NCI-H2029 (cell line): ENCODE results near the gene SIN3B.

Source experiments
- DNase-seq: peaks from one replicate; lab custom pipeline; 2025; lab: John Stamatoyannopoulos, UW

Gene SIN3B

GRCh38 chr19:16824658-16825311 is 4.4 kb upstream of the SIN3B start:
- no peak for DNase-seq

- peak; percentile 11 for DNase-seq
Measured at GRCh38 chr19:16825312-16826052, 3.7 kb upstream of the SIN3B start.

- DNase-seq: no peak
Measured at GRCh38 chr19:16829822-16830289, 658 bp downstream of the SIN3B start.

GRCh38 chr19:16830679-16831078 is 1.5 kb downstream of the SIN3B start:
- no peak for DNase-seq

GRCh38 chr19:16831531-16831930 is 2.3 kb downstream of the SIN3B start:
- DNase-seq: no peak

- no peak for DNase-seq
Measured at GRCh38 chr19:16834747-16835146, 5.5 kb downstream of the SIN3B start.

GRCh38 chr19:16836115-16837034 is 7.2 kb downstream of the SIN3B start:
- no peak for DNase-seq

- DNase-seq: no peak
Measured at GRCh38 chr19:16837035-16837362, 7.8 kb downstream of the SIN3B start.

GRCh38 chr19:16841391-16841926 is 12.3 kb downstream of the SIN3B start:
- no peak for DNase-seq

- DNase-seq: no peak
Measured at GRCh38 chr19:16846901-16847300, 17.7 kb downstream of the SIN3B start.

GRCh38 chr19:16847430-16847829 is 18.2 kb downstream of the SIN3B start:
- DNase-seq: no peak

- no peak for DNase-seq
Measured at GRCh38 chr19:16849168-16849567, 20.0 kb downstream of the SIN3B start.

- no peak for DNase-seq
Measured at GRCh38 chr19:16850133-16850532, 20.9 kb downstream of the SIN3B start.

GRCh38 chr19:16851031-16851712 is 22.0 kb downstream of the SIN3B start:
- DNase-seq: no peak

GRCh38 chr19:16853066-16853465 is 23.9 kb downstream of the SIN3B start:
- no peak for DNase-seq

GRCh38 chr19:16856091-16856490 is 26.9 kb downstream of the SIN3B start:
- DNase-seq: no peak

- no peak for DNase-seq
Measured at GRCh38 chr19:16859626-16860025, 30.4 kb downstream of the SIN3B start.

GRCh38 chr19:16860118-16860517 is 30.9 kb downstream of the SIN3B start:
- DNase-seq: no peak

- no peak for DNase-seq
Measured at GRCh38 chr19:16861011-16861410, 31.8 kb downstream of the SIN3B start.

GRCh38 chr19:16861834-16862233 is 32.6 kb downstream of the SIN3B start:
- no peak for DNase-seq

- no peak for DNase-seq
Measured at GRCh38 chr19:16862826-16863415, 33.7 kb downstream of the SIN3B start.
